ENCODE measurements around the gene ZNF292. TPM values are rescaled to one million over a fixed set of nuclear protein-coding genes. Genes with fewer than 3 reads are reported as not detected.

The ZNF292 gene
- 680 and 686 TPM in 2 replicates for total RNA-seq (2013; cell fraction: nucleolus; rRNA removed)
- total RNA-seq (2014; rRNA removed), result 25.8 and 28.0 TPM in 2 replicates
- 31.5 and 37.5 TPM in 2 replicates for total RNA-seq (2014; rRNA removed; fragmentation: Illumina TruSeq; extraction: Trizol)
- 31.1 and 33.9 TPM in 2 replicates for total RNA-seq (2021)
- 12.6 TPM for polyA plus RNA-seq (2011; ENCODE audit: low read depth)
- polyA plus RNA-seq (2011; rRNA removed), result 57.6 and 100 TPM in 2 replicates
- polyA plus RNA-seq (2011; cell fraction: cytosol; rRNA removed), result 17.6 and 19.9 TPM in 2 replicates
- polyA plus RNA-seq (2011; cell fraction: nucleus; rRNA removed), result 81.7 and 133 TPM in 2 replicates
- polyA plus RNA-seq (2012), result 23.8 and 26.1 TPM in 2 replicates
- 31.3 and 43.0 TPM in 2 replicates for polyA plus RNA-seq (2014; fragmentation: Illumina TruSeq; extraction: Trizol)
- polyA plus RNA-seq (2014; fragmentation: Nextera tagmentation; extraction: Ambion mirVana), result 10 to 100 TPM; 11.1 to 20.9 TPM
- 11.1 and 14.2 TPM in 2 replicates for polyA plus RNA-seq (2014; rRNA removed)
- 10 to 100 TPM; 29.8 to 31.8 TPM for polyA plus RNA-seq (2016; fragmentation: Nextera tagmentation; extraction: Ambion mirVana)
- polyA minus RNA-seq (2011; rRNA and poly(A)+ RNA removed), result 145 and 162 TPM in 2 replicates
- 35.1 and 39.8 TPM in 2 replicates for polyA minus RNA-seq (2011; cell fraction: cytosol; rRNA and poly(A)+ RNA removed)
- polyA minus RNA-seq (2011; cell fraction: nucleus; rRNA and poly(A)+ RNA removed), result 245 and 377 TPM in 2 replicates
- Bru-seq, nascent RNA, result percentile 98 among the genes with signal in this experiment
- percentile 95 among the genes with signal in this experiment for BruChase-seq, experiment 1, labeled RNA remaining after a 6-hour chase
- BruChase-seq, experiment 2, labeled RNA remaining after a 2-hour chase, result percentile 98 among the genes with signal in this experiment
- long read RNA-seq, experiment 1, full-length matches to known transcripts, result 2 of 16 reads
- long read RNA-seq, experiment 1, partial matches to known transcripts, result 3 of 16 reads
- long read RNA-seq, experiment 1, other reads (novel, unspliced or antisense), result 11 of 16 reads
- long read RNA-seq, experiment 2, full-length matches to known transcripts, result 35 of 89 reads
- long read RNA-seq, experiment 2, partial matches to known transcripts, result 9 of 89 reads
- long read RNA-seq, experiment 2, other reads (novel, unspliced or antisense), result 45 of 89 reads

GRCh38 chr6:87154993-87155841, at the start of gene ZNF292:
TSS of gene ZNF292 (plus strand) at chr6:87155565. CDS start at chr6:87155592, 27 bp downstream.
- ATAC-seq (peak; percentile 85), DNase-seq (ENCODE audit: low read depth, low spot score) (peak; percentile 96), FAIRE-seq (peak; percentile 95)
- ChIA-PET SMC1A (ENCODE audit: uncharacterized antibody, unreplicated experiment) (interaction anchor here (0.8 to 4.0 kb wide), 7 partner anchors 17 to 94 kb away, joined by 3 to 37 read pairs (median 5); no protein-coding TSS in a partner anchor), POLR2A (interaction anchor here (1.1 to 1.4 kb wide), 4 partner anchors 12 to 57 kb away, joined by 3 to 6 read pairs (median 4); no protein-coding TSS in a partner anchor), CTCF (interaction anchor here (0.7 to 1.7 kb wide), 6 partner anchors 18 to 78 kb away, joined by 3 to 6 read pairs (median 4); no protein-coding TSS in a partner anchor), RAD21 (ENCODE audit: unreplicated experiment) (interaction anchor here (1.0 to 2.9 kb wide), 6 partner anchors 18 to 66 kb away, joined by 3 to 12 read pairs (median 5); no protein-coding TSS in a partner anchor)
- Histone ChIP-seq H4K20me1 (ENCODE audit: control insufficient read depth, insufficient read depth) (no peaks in the 10 kb centered on the region; the same call in 1 of the 2 replicates), H3K9ac (ENCODE audit: control insufficient read depth, insufficient read depth, low read length) (peak within 1 kb of the TSS; percentile 78), H3K27me3 (replicated peaks in 1 of 2; ENCODE audit: control insufficient read depth in 2 of 2, insufficient read depth in 2 of 2, low read length in 1 of 2) (no peaks in the 10 kb centered on the region), H3K9me3 (replicated peaks; ENCODE audit: control insufficient read depth, insufficient read depth, low read length) (no peaks in the 10 kb centered on the region), H3K4me3 (peak within 1 kb of the TSS; percentile 96), H2AFZ (ENCODE audit: control insufficient read depth, low read depth, low read length) (peak within 1 kb of the TSS; percentile 90), H3K4me1 (ENCODE audit: control insufficient read depth, insufficient read depth, low read length) (peaks cover 3% of the 10 kb centered on the region; the same call in 1 of the 2 replicates), H3K36me3 (ENCODE audit: control insufficient read depth in 2 of 2, insufficient read depth in 2 of 2, low read length in 1 of 2) (0 out of 4 replicates have a peak, but pooled peaks cover 0 to 3% of the 10 kb centered on the region in 2 experiments), H3K79me2 (ENCODE audit: control insufficient read depth, insufficient read depth, low read length) (peaks cover 83% of the 10 kb centered on the region), H3K27ac (ENCODE audit: control insufficient read depth, insufficient read depth) (peak within 1 kb of the TSS; percentile 92), H3K4me2 (ENCODE audit: control insufficient read depth, insufficient read depth) (peak within 1 kb of the TSS; percentile 99)
- intact Hi-C loops (cut with micrococcal nuclease; ENCODE audit: unreplicated experiment), result loop anchor here (1.0 to 10.0 kb wide), 5 partner anchors 41 to 1480 kb away; partner anchors contain the start of genes AKIRIN2, GJB7 and SMIM8
- 1% methylated on average over 64 of the region's 75 CpGs for WGBS (ENCODE audit: insufficient coverage, insufficient replicate concordance, low lambda C conversion rate, missing lambda C conversion rate)
- in situ Hi-C loops (cut with MboI), result loop anchor here (25.0 kb wide), 1 partner anchor 1518 kb away; the partner anchor contains the start of gene SYNCRIP
- BruUV-seq (replicated peaks), result no TSS peak
- no peak for TF ChIP-seq RCOR1 (conservative IDR thresholded peaks at IDR 0.05; ENCODE audit: low read depth, low read length)
- peak; percentile 81 for TF ChIP-seq ZNF687 (IDR thresholded peaks at IDR 0.05)
- peak; percentile 50 for TF ChIP-seq POLR2AphosphoS5 (IDR thresholded peaks at IDR 0.05; ENCODE audit: low read length)
- peak; percentile 96 for TF ChIP-seq USF2 (IDR thresholded peaks at IDR 0.05; ENCODE audit: borderline replicate concordance, low read depth, low read length)
- TF ChIP-seq LARP7 (IDR thresholded peaks at IDR 0.05), result peak; percentile 76
- TF ChIP-seq IRF5 (IDR thresholded peaks at IDR 0.05; ENCODE audit: borderline replicate concordance), result no peak
- no peak for TF ChIP-seq HDAC6 (IDR thresholded peaks at IDR 0.05; ENCODE audit: unreplicated experiment)
- TF ChIP-seq KDM1A (IDR thresholded peaks at IDR 0.05; ENCODE audit: borderline replicate concordance), result no peak
- peak; percentile 74 for TF ChIP-seq SIN3A (IDR thresholded peaks at IDR 0.05; ENCODE audit: low read depth, low read length)
- no peak for TF ChIP-seq PAX8 (IDR thresholded peaks at IDR 0.05)
- no peak for TF ChIP-seq EZH2 (IDR thresholded peaks at IDR 0.05; ENCODE audit: borderline replicate concordance, control insufficient read depth, low read depth, low read length)
